Measurements from ENCODE around the gene SF3B4.

The SF3B4 gene

DNA sequence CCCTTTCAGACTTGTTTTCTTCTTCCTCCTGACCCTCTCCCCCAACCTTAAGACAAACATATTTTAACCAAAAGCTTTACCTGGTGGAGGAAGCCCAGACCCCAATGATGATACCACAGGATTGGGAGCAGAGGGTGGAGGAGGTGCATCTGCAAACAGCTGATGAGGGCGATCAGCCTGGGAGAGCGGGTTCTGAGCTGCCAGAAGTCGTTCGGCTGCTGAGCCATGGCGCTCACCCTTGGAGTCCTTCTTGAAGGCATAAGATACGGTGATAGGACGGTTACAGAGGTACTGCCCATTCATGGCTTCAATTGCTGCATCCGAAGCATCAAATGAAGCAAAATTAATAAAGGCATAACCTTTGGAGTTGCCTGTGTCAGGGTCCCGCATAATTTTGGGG is 1.3 kb downstream of the SF3B4 start:
- no peak for DNase-seq (ENCODE audit: low read depth in 2 of 2)
- peak overlapping the region in 1 of 2 donors; percentile 76 for H3K4me3 ChIP-seq (replicated peaks in 1 of 2; ENCODE audit: low read depth in 2 of 2, low read length in 2 of 2)
- TF ChIP-seq, protein P1, sequence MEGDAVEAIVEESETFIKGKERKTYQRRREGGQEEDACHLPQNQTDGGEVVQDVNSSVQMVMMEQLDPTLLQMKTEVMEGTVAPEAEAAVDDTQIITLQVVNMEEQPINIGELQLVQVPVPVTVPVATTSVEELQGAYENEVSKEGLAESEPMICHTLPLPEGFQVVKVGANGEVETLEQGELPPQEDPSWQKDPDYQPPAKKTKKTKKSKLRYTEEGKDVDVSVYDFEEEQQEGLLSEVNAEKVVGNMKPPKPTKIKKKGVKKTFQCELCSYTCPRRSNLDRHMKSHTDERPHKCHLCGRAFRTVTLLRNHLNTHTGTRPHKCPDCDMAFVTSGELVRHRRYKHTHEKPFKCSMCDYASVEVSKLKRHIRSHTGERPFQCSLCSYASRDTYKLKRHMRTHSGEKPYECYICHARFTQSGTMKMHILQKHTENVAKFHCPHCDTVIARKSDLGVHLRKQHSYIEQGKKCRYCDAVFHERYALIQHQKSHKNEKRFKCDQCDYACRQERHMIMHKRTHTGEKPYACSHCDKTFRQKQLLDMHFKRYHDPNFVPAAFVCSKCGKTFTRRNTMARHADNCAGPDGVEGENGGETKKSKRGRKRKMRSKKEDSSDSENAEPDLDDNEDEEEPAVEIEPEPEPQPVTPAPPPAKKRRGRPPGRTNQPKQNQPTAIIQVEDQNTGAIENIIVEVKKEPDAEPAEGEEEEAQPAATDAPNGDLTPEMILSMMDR (IDR thresholded peaks at IDR 0.05; ENCODE audit: low read depth, low read length) = no peak

DNA sequence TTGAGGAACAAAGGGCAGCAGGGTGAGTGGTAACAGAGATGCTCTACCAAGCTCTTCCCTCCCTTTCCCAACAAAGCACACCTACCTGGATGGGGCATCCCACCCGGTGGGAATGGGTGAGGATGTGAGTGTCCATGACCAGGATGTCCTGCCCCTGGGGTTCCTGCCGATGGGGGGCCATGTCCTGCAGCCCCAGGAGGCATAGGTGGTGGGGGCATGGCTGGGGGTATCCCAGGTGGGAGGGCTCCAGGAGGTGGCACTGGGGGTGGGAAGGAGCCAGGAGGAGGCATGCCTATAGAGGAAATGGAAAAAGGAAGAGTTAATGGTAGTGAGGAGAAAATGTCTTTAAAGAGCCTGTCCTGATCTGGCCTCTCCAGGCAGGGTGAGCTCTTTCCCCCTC is 1.9 kb downstream of the SF3B4 start:
- TF ChIP-seq, protein P1 (IDR thresholded peaks at IDR 0.05; ENCODE audit: low read depth, low read length) = no peak
- H3K4me3 ChIP-seq (replicated peaks in 1 of 2; ENCODE audit: low read depth in 2 of 2, low read length in 2 of 2) = no peak overlapping the region
- DNase-seq (ENCODE audit: low read depth in 2 of 2) = no peak

DNA sequence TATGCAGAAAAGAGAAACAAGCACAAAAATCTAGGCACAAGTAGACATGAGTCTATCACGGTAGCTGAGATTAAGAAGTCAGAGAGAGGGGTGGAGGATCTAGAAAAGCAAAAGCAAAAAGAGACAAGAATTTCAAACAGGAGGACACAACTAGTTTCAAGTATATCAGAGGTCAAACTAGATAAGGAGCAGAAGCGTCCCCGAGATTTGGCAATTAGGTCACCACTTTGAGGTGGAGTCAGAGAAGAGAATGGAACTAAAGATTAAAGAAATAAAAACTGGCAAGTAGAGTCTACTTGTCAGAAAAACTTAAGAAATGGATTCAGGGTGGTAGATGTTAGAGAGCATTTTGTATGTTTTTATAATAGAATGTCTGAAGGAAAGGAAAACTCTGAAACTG is 2.3 kb downstream of the SF3B4 start:
- no peak for DNase-seq (ENCODE audit: low read depth in 2 of 2)
- TF ChIP-seq, protein P1 (IDR thresholded peaks at IDR 0.05; ENCODE audit: low read depth, low read length) = no peak
- no peak overlapping the region for H3K4me3 ChIP-seq (replicated peaks in 1 of 2; ENCODE audit: low read depth in 2 of 2, low read length in 2 of 2)

DNA sequence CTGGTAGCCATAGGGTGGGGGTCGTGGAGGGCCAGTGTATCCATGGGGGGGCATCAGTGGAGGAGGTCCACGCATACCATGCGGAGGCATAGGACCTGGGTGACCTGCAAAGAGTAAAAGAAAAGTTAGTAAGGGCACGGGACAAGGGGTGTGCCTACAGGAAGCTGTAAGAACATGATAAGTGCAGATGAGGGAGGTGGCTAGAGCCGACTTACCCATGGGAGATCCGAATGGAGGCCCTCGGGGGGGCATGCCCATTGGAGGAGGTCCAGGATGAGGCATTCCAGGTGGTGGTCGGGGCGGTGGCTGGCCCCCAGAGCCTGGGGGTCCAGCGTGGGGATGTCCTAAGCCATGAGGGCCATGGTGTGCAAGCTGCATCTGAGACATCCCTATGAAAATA is 4.0 kb downstream of the SF3B4 start:
- TF ChIP-seq, protein P1 (IDR thresholded peaks at IDR 0.05; ENCODE audit: low read depth, low read length) = no peak
- no peak for DNase-seq (ENCODE audit: low read depth in 2 of 2)
- H3K4me3 ChIP-seq (replicated peaks in 1 of 2; ENCODE audit: low read depth in 2 of 2, low read length in 2 of 2) = no peak overlapping the region

DNA sequence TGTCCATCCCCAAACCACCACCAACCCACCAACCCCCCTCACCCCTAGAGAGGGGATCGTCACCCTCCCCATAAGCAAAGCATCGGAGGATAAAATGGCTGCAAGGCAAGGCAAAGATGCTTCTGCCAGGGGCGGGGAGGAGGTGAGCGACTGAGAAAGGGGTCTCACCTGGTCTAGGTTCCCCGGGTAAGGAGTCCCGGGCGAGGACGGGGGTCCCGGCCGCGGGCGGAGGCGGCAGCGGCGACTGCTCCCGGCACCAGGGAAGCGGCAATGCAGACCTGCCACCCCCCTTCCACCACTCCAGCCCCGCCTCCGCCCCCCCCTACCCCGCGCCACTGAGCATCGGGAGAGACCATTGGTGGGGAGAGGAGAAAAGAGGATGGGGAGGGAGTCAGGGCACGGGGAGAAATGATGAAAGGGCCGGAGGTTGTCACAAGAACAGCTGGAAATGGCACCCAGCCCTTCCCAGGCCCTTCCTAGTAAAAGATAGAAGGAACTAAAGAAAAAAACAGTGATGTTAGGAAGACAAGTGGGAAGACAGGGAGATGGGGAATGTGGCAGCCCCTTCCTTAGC is 9.9 kb downstream of the SF3B4 start, which contains the start of gene SV2A:
SV2A (minus strand) TSS at position 274 of the 574 bp plus-strand sequence. CDS start 4,004 bp downstream, outside the sequence.
- peak; percentile 51 to 65 for DNase-seq (ENCODE audit: low read depth in 2 of 2)
- TF ChIP-seq, protein P1 (IDR thresholded peaks at IDR 0.05; ENCODE audit: low read depth, low read length) = no peak
- H3K4me3 ChIP-seq (replicated peaks in 1 of 2; ENCODE audit: low read depth in 2 of 2, low read length in 2 of 2) = peak within 1 kb of the TSS; percentile 66 to 68

DNA sequence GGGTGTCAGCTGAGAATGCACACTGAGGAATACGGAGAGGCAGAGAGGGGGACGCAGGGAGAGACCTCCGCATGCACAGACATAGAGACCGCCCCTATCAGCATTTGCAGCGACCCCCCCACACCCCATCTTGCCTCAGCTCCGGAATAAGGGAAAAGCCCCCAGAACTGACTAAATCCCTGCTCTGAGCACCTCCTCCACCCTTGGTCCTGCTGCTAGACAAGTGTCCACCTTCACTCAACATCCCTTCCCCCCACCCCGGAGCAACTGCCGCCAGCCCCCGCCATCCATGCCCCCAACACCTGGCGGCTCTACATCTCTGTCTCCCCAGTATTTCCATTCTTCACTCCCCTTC is 10.7 kb downstream of the SF3B4 start:
- no peak for DNase-seq (ENCODE audit: low read depth in 2 of 2)
- peak overlapping the region; percentile 66 to 68 for H3K4me3 ChIP-seq (replicated peaks in 1 of 2; ENCODE audit: low read depth in 2 of 2, low read length in 2 of 2)
- TF ChIP-seq, protein P1 (IDR thresholded peaks at IDR 0.05; ENCODE audit: low read depth, low read length) = no peak

Data from cardiac fibroblast (primary cell).